Hepatic stellate cell (primary cell): Measurements from ENCODE around the gene HOXC11.

Experiments
- DNase-seq: peaks from one replicate; pipeline ENCODE4 v3.0.0; 2011; ENCODE audit warnings: low spot score

HOXC11 gene

DNA sequence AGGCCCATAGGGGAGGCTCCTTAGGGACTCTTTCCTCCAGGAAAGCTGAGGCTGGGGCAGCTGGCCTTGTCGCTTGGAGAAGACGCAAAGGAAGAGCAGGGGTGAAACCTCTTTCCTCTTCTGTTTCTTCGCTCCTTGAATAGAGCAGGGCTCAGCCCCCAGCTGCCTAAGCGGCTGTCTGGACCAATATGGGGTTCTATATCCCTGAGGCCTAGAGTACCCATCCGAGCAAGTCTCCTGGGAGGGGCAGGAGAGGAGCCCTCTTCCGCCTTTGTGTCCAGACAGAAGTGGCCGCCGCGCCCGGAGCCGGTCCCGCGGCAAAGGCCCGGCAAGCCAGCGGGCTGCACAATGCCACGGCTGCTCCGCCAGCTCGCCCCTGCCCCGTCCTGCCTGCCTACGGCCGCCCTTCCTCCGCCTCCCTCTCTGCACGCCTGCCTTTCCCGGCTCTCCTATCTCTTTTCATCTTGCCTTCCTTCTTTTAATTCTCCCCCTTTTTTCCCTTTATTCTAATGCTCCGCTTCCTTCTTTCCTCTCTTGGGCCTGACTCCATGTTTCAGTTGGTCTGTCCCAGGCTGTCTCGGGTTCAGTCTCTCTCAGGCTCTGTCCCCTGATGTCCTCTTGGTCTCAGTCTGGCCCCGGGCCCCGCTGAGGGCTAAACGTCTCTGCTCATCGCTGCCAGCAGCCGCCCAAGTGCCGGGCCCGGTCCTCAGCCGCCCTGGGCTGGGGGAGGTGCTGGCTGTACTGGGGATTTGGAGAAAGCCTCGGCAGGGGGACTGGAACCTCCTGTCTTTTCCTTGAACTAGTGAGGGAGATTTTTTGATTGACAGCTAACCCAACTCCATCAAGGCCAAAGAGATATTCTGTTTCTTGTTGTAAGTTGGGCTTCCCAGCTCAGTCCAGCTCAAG is 24.5 kb downstream of the HOXC11 start:
- no peak for DNase-seq

GRCh38 chr12:53998110-53998899 is 25.4 kb downstream of the HOXC11 start:
- no peak for DNase-seq

DNA sequence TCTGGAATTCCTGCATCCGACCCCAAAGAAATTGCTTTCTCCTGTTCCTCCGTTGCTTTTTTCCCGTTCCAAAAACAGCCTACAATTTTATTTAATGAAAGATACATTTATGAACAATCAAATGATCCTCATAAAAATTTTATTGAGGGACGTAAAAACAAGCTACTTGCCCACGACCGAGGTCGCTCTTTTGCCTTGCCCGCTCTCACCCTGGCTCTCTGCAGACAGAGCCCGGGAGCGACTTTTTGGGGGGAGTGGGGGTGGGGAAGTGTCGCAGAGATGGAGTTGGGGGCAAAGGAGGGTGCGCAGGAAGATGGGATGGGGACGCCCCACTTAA is 25.9 kb downstream of the HOXC11 start:
- no peak for DNase-seq

GRCh38 chr12:53999559-54000115 is 26.7 kb downstream of the HOXC11 start:
- DNase-seq, result peak; percentile 53

- no peak for DNase-seq
Observed at GRCh38 chr12:54000116-54001114, 27.5 kb downstream of the HOXC11 start, which contains the start of gene HOXC9. Gene HOXC9 (plus strand): TSS chr12:54000161. CDS start chr12:54000189, 28 bp downstream.

DNA sequence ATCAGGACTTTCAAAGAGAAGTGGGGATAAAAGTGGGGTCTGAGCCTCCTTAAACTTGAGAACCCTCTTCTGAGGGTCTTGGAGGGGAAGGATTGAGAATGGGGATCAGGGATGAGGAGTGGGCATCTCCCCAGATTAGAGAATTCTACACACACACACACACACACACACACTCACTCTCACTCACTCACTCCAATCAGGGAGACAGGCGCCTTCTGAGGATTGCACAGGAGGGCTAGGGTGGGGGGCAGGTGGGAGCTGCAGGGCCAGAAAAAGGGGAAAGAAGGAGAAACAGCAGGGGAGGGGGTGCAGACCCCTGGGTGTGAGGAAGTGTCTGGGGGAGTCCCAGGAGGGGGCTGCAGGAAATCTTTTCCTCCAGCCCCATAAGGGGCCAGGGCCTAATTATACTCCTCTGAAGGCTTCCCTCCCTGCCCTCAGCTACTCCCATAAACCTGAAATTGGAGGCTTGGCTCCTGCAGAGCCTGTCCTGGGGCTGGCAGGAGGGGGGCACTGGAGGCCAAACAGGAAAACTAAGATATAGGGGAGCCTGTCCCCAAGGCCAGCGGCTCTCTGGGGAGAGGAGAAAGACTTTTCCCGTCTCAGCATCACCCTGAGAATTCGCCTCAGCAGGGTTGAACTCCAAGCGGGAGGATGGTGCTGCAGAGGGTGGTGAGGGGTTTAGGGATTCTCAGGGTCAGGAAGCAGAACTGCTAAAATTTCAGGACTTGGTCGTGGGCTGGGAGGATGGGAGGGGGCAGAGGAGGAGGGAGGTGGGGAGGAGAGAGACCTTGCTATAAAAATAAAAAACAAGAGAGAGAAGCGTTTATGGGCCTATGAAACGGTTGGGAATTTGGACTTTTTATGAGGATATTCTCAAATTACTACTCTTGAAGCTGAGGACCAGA is 28.6 kb downstream of the HOXC11 start:
- DNase-seq, result no peak

DNA sequence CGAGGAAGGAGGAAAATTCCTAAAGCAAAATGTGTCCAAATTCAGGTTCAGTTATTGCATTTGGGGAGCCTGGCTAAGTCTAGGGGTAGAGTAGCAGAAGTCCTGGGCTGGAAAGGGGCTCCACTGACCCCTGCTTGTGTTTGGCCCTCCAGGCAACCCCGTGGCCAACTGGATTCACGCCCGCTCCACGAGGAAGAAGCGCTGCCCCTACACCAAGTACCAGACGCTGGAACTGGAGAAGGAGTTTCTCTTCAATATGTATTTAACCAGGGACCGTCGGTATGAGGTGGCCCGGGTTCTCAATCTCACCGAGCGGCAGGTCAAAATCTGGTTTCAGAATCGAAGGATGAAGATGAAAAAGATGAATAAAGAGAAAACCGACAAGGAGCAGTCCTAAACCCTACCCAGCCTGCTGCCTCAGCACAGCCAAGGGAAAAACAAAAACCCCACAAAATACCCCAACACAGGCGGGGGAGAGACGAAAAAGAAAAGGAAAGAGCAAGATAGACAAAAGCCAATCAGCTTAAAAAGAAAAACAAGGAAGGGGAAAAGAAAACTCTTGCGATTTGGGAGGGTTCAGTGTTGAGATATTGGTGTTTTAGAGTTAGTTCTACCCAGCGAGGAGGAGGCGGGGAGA is 29.5 kb downstream of the HOXC11 start:
- DNase-seq, result no peak

GRCh38 chr12:54002915-54003389 is 30.0 kb downstream of the HOXC11 start:
- no peak for DNase-seq

GRCh38 chr12:54003625-54004024 is 30.7 kb downstream of the HOXC11 start:
- DNase-seq, result no peak

DNA sequence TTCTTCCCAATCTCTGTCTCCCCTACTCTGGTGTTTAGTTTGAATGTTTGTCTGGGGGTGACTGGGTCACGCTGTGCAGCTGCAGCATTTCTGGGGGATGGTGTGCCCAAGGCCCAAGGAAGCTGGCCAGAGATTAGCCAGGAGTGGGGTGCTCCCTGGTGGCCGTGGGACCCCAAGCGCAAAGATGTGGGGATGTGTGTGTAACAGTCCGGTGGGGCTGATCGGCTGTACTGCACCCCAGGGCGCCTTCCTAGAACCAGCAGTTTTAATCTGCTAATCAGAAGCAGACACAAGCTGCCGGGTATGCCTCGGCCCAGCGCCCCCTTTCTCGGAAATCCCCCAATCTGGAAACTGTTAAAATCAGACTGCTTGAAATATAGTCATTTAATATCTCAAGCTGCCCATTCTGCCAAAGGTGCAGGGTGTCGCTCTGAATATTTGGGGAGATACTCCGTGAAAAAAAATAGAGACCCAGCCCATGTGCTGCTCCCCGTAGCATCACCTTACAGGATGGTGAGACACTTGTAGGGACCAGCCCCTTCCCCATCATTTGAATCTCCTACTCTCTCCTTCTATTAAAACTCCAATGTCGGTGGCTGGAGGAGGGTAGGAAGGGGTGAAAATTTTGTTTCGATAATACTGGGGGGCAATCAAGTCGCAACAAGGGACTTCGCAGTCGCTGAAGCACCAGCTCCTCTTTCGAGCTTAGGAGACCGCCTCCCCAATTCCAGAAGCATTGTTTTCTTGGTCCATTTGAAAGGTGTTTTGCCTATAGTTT is 31.3 kb downstream of the HOXC11 start:
- no peak for DNase-seq

DNA sequence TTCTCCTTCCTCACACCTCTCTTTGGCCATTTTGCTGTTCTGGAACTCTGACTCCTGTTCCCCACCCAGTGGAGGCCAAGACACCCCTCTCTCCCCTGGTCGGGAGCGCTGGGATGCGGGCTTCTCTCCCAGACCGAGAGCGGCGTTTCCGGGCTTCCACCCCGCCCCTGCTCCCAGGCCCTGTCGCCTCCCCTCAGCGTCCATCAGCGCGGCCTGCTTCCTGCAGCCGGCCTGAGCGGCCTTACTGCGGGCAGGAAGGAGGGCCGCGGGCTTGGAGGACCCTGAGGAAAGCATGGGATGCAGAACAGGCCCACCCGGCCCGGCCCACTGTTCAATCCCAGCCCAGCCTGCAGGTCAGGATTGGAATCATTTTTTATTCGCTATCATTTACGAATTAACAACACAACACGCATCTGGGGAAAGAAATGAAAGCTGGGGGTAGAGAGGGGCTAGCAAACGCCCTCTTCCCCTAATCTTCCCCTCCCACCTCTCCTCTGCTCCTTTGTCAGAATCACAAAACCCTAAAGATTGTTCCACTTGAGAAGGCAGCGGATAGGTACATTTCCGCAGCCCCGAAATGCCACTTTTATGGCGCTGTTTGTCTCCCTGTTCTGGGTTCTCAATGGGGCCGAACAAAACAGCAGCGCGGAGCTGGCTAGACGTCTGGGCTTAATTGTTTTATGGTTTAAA is 32.1 kb downstream of the HOXC11 start:
- no peak for DNase-seq

DNA sequence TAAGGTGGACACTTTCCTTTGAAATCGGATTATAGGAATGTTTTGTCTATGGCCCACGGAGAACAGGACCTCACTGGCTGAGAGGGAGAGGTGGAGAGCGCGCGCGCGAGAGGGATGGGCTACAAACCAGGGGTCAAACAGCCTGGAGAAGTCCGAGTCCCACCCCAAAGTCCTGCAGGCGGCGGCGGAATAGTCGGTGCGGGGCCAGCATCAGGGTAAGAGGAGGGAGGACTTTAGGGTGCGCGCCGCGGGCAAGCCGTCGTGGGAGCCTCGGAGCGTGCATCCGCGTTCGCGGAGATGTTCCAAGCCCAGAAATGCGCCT is 32.6 kb downstream of the HOXC11 start:
- no peak for DNase-seq

GRCh38 chr12:54005853-54006558 is 33.1 kb downstream of the HOXC11 start:
- DNase-seq, result peak; percentile 89

DNA sequence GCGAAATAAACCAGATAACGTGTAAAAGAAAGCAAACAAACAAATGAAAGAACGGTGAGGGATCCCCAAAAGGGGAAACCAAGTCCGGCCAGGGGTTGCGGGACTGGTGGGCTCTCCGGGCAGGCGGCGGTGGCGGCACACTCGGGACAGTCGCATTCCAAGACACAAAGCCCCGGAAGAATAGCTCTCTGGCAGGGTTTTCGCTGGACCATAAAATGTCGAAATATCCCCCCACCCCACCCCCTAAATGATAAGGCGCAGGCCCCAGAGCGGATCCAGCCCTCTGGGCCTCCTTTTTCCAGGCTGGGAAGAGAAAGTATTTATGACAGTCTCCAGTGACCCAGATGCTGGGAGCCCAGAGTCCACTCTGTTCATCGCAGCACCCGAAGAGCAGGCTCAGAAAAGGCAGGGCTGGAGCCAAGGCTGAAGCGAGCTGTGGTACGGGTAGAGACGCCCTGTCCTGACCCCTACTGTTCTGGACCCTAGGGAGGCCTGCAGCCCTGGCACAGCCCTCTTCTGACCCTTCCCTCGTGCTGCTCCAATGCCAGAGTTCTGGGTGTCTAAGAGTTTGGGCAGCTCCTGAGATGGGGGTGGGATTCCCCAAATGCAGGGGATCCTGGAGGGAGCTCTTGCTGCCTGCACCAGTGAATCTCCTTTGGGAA is 33.8 kb downstream of the HOXC11 start:
- DNase-seq, result no peak

- DNase-seq, result no peak
Observed at GRCh38 chr12:54007538-54008259, 34.8 kb downstream of the HOXC11 start.

- DNase-seq, result no peak
Observed at GRCh38 chr12:54008260-54008552, 35.3 kb downstream of the HOXC11 start.
